HepG2 (cell line): ENCODE measurements around the gene COL13A1. TPM values are rescaled to one million over a fixed set of nuclear protein-coding genes. Genes with fewer than 3 reads are reported as not detected.

Experiments used
- ATAC-seq: fragments of 200-7000 bp; cut with Tn5 transposase; 3 replicates; pipeline ENCODE4 v1.9.1; 2020; ENCODE audit warnings: mild to moderate bottlenecking, moderate library complexity
- BruUV-seq: library from RNA; stranded (reverse); fragments of 400-500 nt; replicated peaks from 2 replicates; lab custom pipeline; 2021; lab: Mats Ljungman, UMichigan
- CTCF ChIA-PET: fragments of 300-600 bp; formaldehyde crosslinking; extraction: SDS; loops from one replicate; lab custom pipeline; 2021; ENCODE audit warnings: low total read pairs, inconsistent platforms, low intra/inter-chr PET ratio; lab: Yijun Ruan, JAX
- POLR2A ChIA-PET: fragments of 350-600 bp; sonication (Branson Sonifier 250); formaldehyde crosslinking; loops from one replicate; lab custom pipeline; 2020; ENCODE audit warnings: antibody characterized with exemption, inconsistent platforms; lab: Yijun Ruan, JAX
- DNase-seq: peaks from one replicate; pipeline ENCODE4 v3.0.0-alpha.2; 2015; ENCODE audit warnings: low spot score
- FAIRE-seq: peaks from 3 replicates; lab custom pipeline; 2011; peaks lifted over from hg19 to GRCh38; lab: Jason Lieb, UNC
- H2AFZ ChIP-seq: one replicate; pipeline ENCODE4 v1.6.1; 2011; ENCODE audit warnings: low read length, inconsistent platforms
- H3K27ac ChIP-seq: fragments of 300-600 bp; 3 replicates; pipeline ENCODE4 v1.8.0; 2011; ENCODE audit warnings: mixed run types, mild to moderate bottlenecking, mixed read lengths, low read length, inconsistent platforms; ENCODE audit not compliant: insufficient read depth; ENCODE audit errors: extremely low read length
- H3K27me3 ChIP-seq, 2 experiments: fragments of 200-600 bp in 1 of 2; 2 replicates in 1 of 2; 3 replicates in 1 of 2; pipeline versions ENCODE4 v1.6.0 to v1.8.0; 2011; ENCODE audit warnings: low read length in 2 of 2, mild to moderate bottlenecking in 2 of 2, moderate library complexity in 2 of 2, inconsistent platforms in 1 of 2; ENCODE audit not compliant: insufficient read depth in 2 of 2, control insufficient read depth in 1 of 2
- H3K36me3 ChIP-seq, 2 experiments: fragments of 200-600 bp in 1 of 2; replicated peaks in 1 of 2; 2 replicates in 1 of 2; 3 replicates in 1 of 2; pipeline versions ENCODE4 v1.5.1 to v1.8.0; 2011; ENCODE audit warnings: low read length in 2 of 2, inconsistent platforms in 1 of 2; ENCODE audit not compliant: insufficient read depth in 2 of 2, control insufficient read depth in 1 of 2
- H3K4me1 ChIP-seq: 2 replicates; pipeline ENCODE4 v1.5.1; 2012; ENCODE audit warnings: low read length, inconsistent platforms; ENCODE audit not compliant: insufficient read depth
- H3K4me2 ChIP-seq: 2 replicates; pipeline ENCODE4 v1.6.0; 2011; ENCODE audit warnings: low read depth, low read length, inconsistent platforms
- H3K4me3 ChIP-seq, 3 experiments: fragments of 200-600 bp in 1 of 3; sonication (generic), shearing (Covaris generic) in 1 of 3; replicated peaks in 1 of 3; 2 replicates each; pipeline ENCODE4 v1.5.1; 2011 to 2016; ENCODE audit warnings: low read length in 3 of 3, inconsistent platforms in 2 of 3, low read depth in 2 of 3, mild to moderate bottlenecking in 2 of 3, control low read depth in 1 of 3, mixed read lengths in 1 of 3; ENCODE audit not compliant: insufficient read depth in 1 of 3
- H3K79me2 ChIP-seq: one replicate; pipeline ENCODE4 v1.6.1; 2011; ENCODE audit warnings: low read length, inconsistent platforms; ENCODE audit not compliant: insufficient read depth
- H3K9ac ChIP-seq: 2 replicates; pipeline ENCODE4 v1.6.0; 2011; ENCODE audit warnings: mild to moderate bottlenecking, low read depth, low read length, inconsistent platforms; ENCODE audit not compliant: insufficient read depth
- H3K9me3 ChIP-seq: 2 replicates; pipeline ENCODE4 v1.5.1; 2012; ENCODE audit warnings: mild to moderate bottlenecking, low read length
- H4K20me1 ChIP-seq: 2 replicates; pipeline ENCODE4 v1.6.0; 2011; ENCODE audit warnings: inconsistent platforms, mild to moderate bottlenecking, low read length, moderate library complexity; ENCODE audit not compliant: insufficient read depth
- SMARCE1 ChIP-seq: fragments of 450-650 bp; IDR thresholded peaks from 2 replicates; pipeline ENCODE4 v1.6.1; 2017; ENCODE audit warnings: borderline replicate concordance
- SMC3 ChIP-seq: IDR thresholded peaks from 2 replicates; pipeline ENCODE4 v1.6.1; 2011; ENCODE audit warnings: low read length, improper control_type of control experiment
- ZZZ3 ChIP-seq: sonication (generic); formaldehyde crosslinking; IDR thresholded peaks from 2 replicates; pipeline ENCODE4 v1.4.0; 2020; ENCODE audit warnings: missing genetic modification reagents, mild to moderate bottlenecking, borderline replicate concordance
- WGBS: methylation state at CpG from one replicate; pipeline ENCODE4 v1.1.6; 2017; ENCODE audit warnings: low lambda C conversion rate; 5-methylcytosine and 5-hydroxymethylcytosine counted together
- in situ Hi-C: cut with HindIII; loops from 2 replicates; pipeline ENCODE4 v1.10.0; 2017; ENCODE audit warnings: low pct_unique_long_range_greater_than_20kb; ENCODE audit not compliant: extremely low pct_ligation_motif_present
- intact Hi-C: fragments of 100-400 bp; cut with micrococcal nuclease; formaldehyde crosslinking; loops from one replicate; pipeline ENCODE4 v1.10.0; 2022; ENCODE audit not compliant: unreplicated experiment
- polyA plus RNA-seq, 8 experiments: library from polyadenylated mRNA; depleted of rRNA in 3 of 8; stranded (reverse) in 7 of 8; unstranded in 1 of 8; fragments of >200 nt; fragmentation: Illumina TruSeq in 4 of 8; extraction: Trizol in 4 of 8; gene quantifications; 2 replicates each; pipeline versions ENCODE4 v1.2.1 to v1.2.3, GENCODE V29; 2011 to 2016; ENCODE audit warnings: low read depth in 4 of 8, missing spikeins in 1 of 8, mixed read lengths in 1 of 8; ENCODE audit not compliant: insufficient read depth in 1 of 8
- total RNA-seq, 5 experiments: library from RNA; depleted of rRNA; stranded (reverse); fragments of >200 nt; fragmentation: Illumina TruSeq; extraction: Trizol; gene quantifications; 2 replicates each; pipeline ENCODE4 v1.2.3, GENCODE V29; 2016; ENCODE audit warnings: low read depth in 1 of 5
- TF ChIP-seq, protein P1 (sequence below): sonication (generic); formaldehyde crosslinking; IDR thresholded peaks from 2 replicates; pipeline ENCODE4 v1.5.1; 2020; ENCODE audit warnings: mild to moderate bottlenecking, moderate library complexity, missing genetic modification reagents
- TF ChIP-seq, protein P2 (sequence below): sonication (generic); formaldehyde crosslinking; IDR thresholded peaks from 2 replicates; pipeline ENCODE4 v1.8.0; 2022; ENCODE audit warnings: missing genetic modification reagents, mild to moderate bottlenecking, moderate library complexity, borderline replicate concordance

Gene COL13A1
- total and polyA plus RNA-seq, 2 of the 13 experiments (the other 11 are each of a cell fraction or from before 2014, with no cell fraction given), result 0.07 TPM; not detected in 1

DNA sequence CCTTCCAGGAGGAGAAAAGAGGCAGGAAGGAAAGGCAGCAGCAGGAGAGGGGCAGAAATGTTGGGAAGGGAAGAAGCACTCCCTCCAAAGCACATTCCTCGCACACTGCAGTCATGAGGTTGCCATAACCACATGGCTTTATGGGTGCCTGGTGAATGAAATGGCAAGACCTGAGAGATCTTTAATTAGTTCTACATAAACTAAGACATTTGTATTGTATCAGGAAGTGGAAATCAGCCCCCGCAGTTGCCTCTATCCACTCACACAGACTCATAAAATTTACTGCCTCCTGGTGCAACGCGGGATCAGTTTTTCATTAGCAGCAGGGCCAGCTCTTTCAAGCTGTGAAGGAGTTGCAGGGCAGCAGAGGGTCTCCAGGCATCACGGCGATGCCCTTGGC, 106.4 kb downstream of the COL13A1 start:
- ChIA-PET POLR2A (no interaction called here), CTCF (no interaction called here)
- Histone ChIP-seq H3K4me3 (no peak overlapping the region), H2AFZ (no peak overlapping the region), H3K79me2 (no peaks in the 10 kb centered on the region), H4K20me1 (no peaks in the 10 kb centered on the region), H3K27me3 (peaks cover 3 to 20% of the 10 kb centered on the region in 2 experiments; a peak in 3 of 5 replicates), H3K4me2 (no peak overlapping the region), H3K36me3 (no peaks in the 10 kb centered on the region), H3K4me1 (no peaks in the 10 kb centered on the region), H3K27ac (no peak overlapping the region), H3K9ac (no peak overlapping the region), H3K9me3 (no peaks in the 10 kb centered on the region)
- in situ Hi-C loops (no loop called here), intact Hi-C loops (no loop called here)
- 58% methylated on average over 6 of the region's 6 CpGs for WGBS
- FAIRE-seq, result no peak
- no peak for DNase-seq
- no peak for ATAC-seq
- no TSS peak for BruUV-seq
- TF ChIP-seq, protein P1, sequence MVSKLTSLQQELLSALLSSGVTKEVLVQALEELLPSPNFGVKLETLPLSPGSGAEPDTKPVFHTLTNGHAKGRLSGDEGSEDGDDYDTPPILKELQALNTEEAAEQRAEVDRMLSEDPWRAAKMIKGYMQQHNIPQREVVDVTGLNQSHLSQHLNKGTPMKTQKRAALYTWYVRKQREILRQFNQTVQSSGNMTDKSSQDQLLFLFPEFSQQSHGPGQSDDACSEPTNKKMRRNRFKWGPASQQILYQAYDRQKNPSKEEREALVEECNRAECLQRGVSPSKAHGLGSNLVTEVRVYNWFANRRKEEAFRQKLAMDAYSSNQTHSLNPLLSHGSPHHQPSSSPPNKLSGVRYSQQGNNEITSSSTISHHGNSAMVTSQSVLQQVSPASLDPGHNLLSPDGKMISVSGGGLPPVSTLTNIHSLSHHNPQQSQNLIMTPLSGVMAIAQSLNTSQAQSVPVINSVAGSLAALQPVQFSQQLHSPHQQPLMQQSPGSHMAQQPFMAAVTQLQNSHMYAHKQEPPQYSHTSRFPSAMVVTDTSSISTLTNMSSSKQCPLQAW (CRISPR knock-in tag), result no peak
- TF ChIP-seq SMC3 (no peak), ZZZ3 (CRISPR knock-in tag) (no peak), SMARCE1 (no peak)
- TF ChIP-seq, protein P2, sequence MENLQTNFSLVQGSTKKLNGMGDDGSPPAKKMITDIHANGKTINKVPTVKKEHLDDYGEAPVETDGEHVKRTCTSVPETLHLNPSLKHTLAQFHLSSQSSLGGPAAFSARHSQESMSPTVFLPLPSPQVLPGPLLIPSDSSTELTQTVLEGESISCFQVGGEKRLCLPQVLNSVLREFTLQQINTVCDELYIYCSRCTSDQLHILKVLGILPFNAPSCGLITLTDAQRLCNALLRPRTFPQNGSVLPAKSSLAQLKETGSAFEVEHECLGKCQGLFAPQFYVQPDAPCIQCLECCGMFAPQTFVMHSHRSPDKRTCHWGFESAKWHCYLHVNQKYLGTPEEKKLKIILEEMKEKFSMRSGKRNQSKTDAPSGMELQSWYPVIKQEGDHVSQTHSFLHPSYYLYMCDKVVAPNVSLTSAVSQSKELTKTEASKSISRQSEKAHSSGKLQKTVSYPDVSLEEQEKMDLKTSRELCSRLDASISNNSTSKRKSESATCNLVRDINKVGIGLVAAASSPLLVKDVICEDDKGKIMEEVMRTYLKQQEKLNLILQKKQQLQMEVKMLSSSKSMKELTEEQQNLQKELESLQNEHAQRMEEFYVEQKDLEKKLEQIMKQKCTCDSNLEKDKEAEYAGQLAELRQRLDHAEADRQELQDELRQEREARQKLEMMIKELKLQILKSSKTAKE (CRISPR knock-in tag), result no peak
